HG03460 (cell line): ENCODE measurements around the gene PPM1H.
"Not testable (repeated sequence)": the region's sequence is repeated elsewhere in the genome, so short reads cannot be mapped to it uniquely, and the experiment has no call there.

ENCODE experiments used
- ATAC-seq: cut with Tn5 transposase; IDR thresholded peaks from one replicate; pipeline ENCODE4 v1.9.1; 2021; ENCODE audit not compliant: unreplicated experiment

PPM1H gene

GRCh38 chr12:62840806-62841205 is 94.1 kb downstream of the PPM1H start:
- no peak for ATAC-seq

GRCh38 chr12:62839869-62840660 is 94.9 kb downstream of the PPM1H start:
- ATAC-seq: no peak

GRCh38 chr12:62834971-62835547 is 99.9 kb downstream of the PPM1H start:
- ATAC-seq: no peak

- no peak for ATAC-seq
Measured at GRCh38 chr12:62834406-62834805, 100.5 kb downstream of the PPM1H start.

GRCh38 chr12:62833634-62834033 is 101.3 kb downstream of the PPM1H start:
- no peak for ATAC-seq

GRCh38 chr12:62832558-62832957 is 102.4 kb downstream of the PPM1H start:
- no peak for ATAC-seq

GRCh38 chr12:62832027-62832426 is 102.9 kb downstream of the PPM1H start:
- no peak for ATAC-seq

GRCh38 chr12:62827855-62828254 is 107.1 kb downstream of the PPM1H start:
- no peak for ATAC-seq

- ATAC-seq: no peak
Measured at GRCh38 chr12:62827042-62827441, 107.9 kb downstream of the PPM1H start.

- ATAC-seq: no peak
Measured at GRCh38 chr12:62817556-62818271, 117.2 kb downstream of the PPM1H start.

GRCh38 chr12:62814243-62814642 is 120.7 kb downstream of the PPM1H start:
- no peak for ATAC-seq

- ATAC-seq: peak; percentile 59
Measured at GRCh38 chr12:62813031-62813829, 121.7 kb downstream of the PPM1H start.

GRCh38 chr12:62811481-62811880 is 123.5 kb downstream of the PPM1H start:
- not testable (repeated sequence) for ATAC-seq

GRCh38 chr12:62808166-62808879 is 126.6 kb downstream of the PPM1H start:
- ATAC-seq: no peak

- no peak for ATAC-seq
Measured at GRCh38 chr12:62806893-62807292, 128.1 kb downstream of the PPM1H start.

- ATAC-seq: no peak
Measured at GRCh38 chr12:62806244-62806836, 128.6 kb downstream of the PPM1H start.

- no peak for ATAC-seq
Measured at GRCh38 chr12:62805517-62805916, 129.4 kb downstream of the PPM1H start.

- ATAC-seq: no peak
Measured at GRCh38 chr12:62803756-62804155, 131.2 kb downstream of the PPM1H start.

- no peak for ATAC-seq
Measured at GRCh38 chr12:62802984-62803383, 132.0 kb downstream of the PPM1H start.

- ATAC-seq: no peak
Measured at GRCh38 chr12:62802321-62802720, 132.6 kb downstream of the PPM1H start.
